IMR-90 (cell line): ENCODE measurements around the gene IWS1. TPM values are rescaled to one million over a fixed set of nuclear protein-coding genes. Genes with fewer than 3 reads are reported as not detected.

Experiments
- ATAC-seq: fragments of 200-7000 bp; cut with Tn5 transposase; 2 replicates; pipeline ENCODE4 v1.9.1; 2020; ENCODE audit warnings: low read depth, mild to moderate bottlenecking, moderate library complexity
- BruUV-seq: library from RNA; stranded (reverse); fragments of 400-500 nt; replicated peaks from 2 replicates; lab custom pipeline; 2021; lab: Mats Ljungman, UMichigan
- CTCF ChIA-PET: fragments of 300-600 bp; formaldehyde crosslinking; extraction: SDS; loops from one replicate; lab custom pipeline; 2021; ENCODE audit warnings: antibody characterized with exemption; lab: Yijun Ruan, JAX
- POLR2A ChIA-PET: fragments of 300-600 bp; sonication (Branson Sonifier 250); formaldehyde crosslinking; loops from one replicate; lab custom pipeline; 2022; ENCODE audit warnings: antibody characterized with exemption; ENCODE audit not compliant: unreplicated experiment; lab: Charles Lee
- DNase-seq: peaks from one replicate; pipeline ENCODE4 v3.0.0; 2013
- H2AFZ ChIP-seq: replicated peaks from 2 replicates; pipeline ENCODE3; 2013; ENCODE audit warnings: low read length, mild to moderate bottlenecking; ENCODE audit not compliant: poor library complexity
- H2AK5ac ChIP-seq: 2 replicates; pipeline ENCODE4 v1.6.1; 2013; ENCODE audit warnings: low read depth, low read length, inconsistent platforms
- H2AK9ac ChIP-seq: replicated peaks from 2 replicates; pipeline ENCODE3; 2013; ENCODE audit warnings: mild to moderate bottlenecking, low read depth, low read length, moderate library complexity; ENCODE audit not compliant: poor library complexity
- H2BK120ac ChIP-seq: 2 replicates; pipeline ENCODE4 v1.6.1; 2013; ENCODE audit warnings: low read depth, low read length, inconsistent platforms
- H2BK15ac ChIP-seq: 3 replicates; pipeline ENCODE4 v1.6.1; 2013; ENCODE audit warnings: low read depth, low read length, inconsistent platforms
- H2BK20ac ChIP-seq: 2 replicates; pipeline ENCODE4 v1.6.1; 2013; ENCODE audit warnings: low read depth, mild to moderate bottlenecking, inconsistent platforms, low read length, moderate library complexity
- H2BK5ac ChIP-seq: 2 replicates; pipeline ENCODE4 v1.6.1; 2013; ENCODE audit warnings: mild to moderate bottlenecking, low read depth, low read length, inconsistent platforms; ENCODE audit not compliant: poor library complexity, severe bottlenecking
- H3K14ac ChIP-seq: replicated peaks from 2 replicates; pipeline ENCODE4 v1.6.1; 2013; ENCODE audit warnings: low read depth, low read length, inconsistent platforms
- H3K18ac ChIP-seq: 2 replicates; pipeline ENCODE4 v1.6.1; 2013; ENCODE audit warnings: low read depth, low read length, control low read depth
- H3K23ac ChIP-seq: 2 replicates; pipeline ENCODE4 v1.6.1; 2013; ENCODE audit warnings: low read depth, low read length, inconsistent platforms
- H3K27ac ChIP-seq: 2 replicates; pipeline ENCODE4 v1.5.1; 2013; ENCODE audit warnings: mild to moderate bottlenecking, control low read depth, low read length; ENCODE audit not compliant: insufficient read depth
- H3K27me3 ChIP-seq: 2 replicates; pipeline ENCODE4 v1.6.1; 2013; ENCODE audit warnings: low read length; ENCODE audit not compliant: control insufficient read depth, insufficient read depth
- H3K36me3 ChIP-seq: 2 replicates; pipeline ENCODE4 v1.6.1; 2013; ENCODE audit warnings: low read length, mixed read lengths; ENCODE audit not compliant: control insufficient read depth, insufficient read depth
- H3K4ac ChIP-seq: 2 replicates; pipeline ENCODE4 v1.6.1; 2013; ENCODE audit warnings: low read depth, low read length, inconsistent platforms
- H3K4me1 ChIP-seq: 2 replicates; pipeline ENCODE4 v1.6.1; 2013; ENCODE audit warnings: low read length, mixed read lengths; ENCODE audit not compliant: control insufficient read depth, insufficient read depth
- H3K4me2 ChIP-seq: 2 replicates; pipeline ENCODE4 v1.6.1; 2013; ENCODE audit warnings: low read depth, mild to moderate bottlenecking, control low read depth, low read length, moderate library complexity
- H3K4me3 ChIP-seq: 2 replicates; pipeline ENCODE4 v1.5.1; 2013; ENCODE audit warnings: low read depth, mild to moderate bottlenecking, control low read depth, low read length, moderate library complexity; ENCODE audit not compliant: insufficient read depth
- H3K56ac ChIP-seq: 2 replicates; pipeline ENCODE4 v1.6.1; 2013; ENCODE audit warnings: low read length, inconsistent platforms; ENCODE audit not compliant: insufficient read depth; ENCODE audit errors: extremely low read depth
- H3K79me1 ChIP-seq, 2 experiments: 2 replicates each; pipeline ENCODE4 v1.6.1; 2013; ENCODE audit warnings: low read length in 2 of 2, inconsistent platforms in 1 of 2, low read depth in 1 of 2
- H3K9ac ChIP-seq: 2 replicates; pipeline ENCODE4 v1.6.1; 2013; ENCODE audit warnings: low read depth, low read length, control low read depth
- H3K9me1 ChIP-seq: 2 replicates; pipeline ENCODE4 v1.6.1; 2013; ENCODE audit warnings: low read length, inconsistent platforms; ENCODE audit not compliant: insufficient read depth
- H3K9me3 ChIP-seq: 2 replicates; pipeline ENCODE4 v1.6.1; 2013; ENCODE audit warnings: low read length; ENCODE audit not compliant: control insufficient read depth, insufficient read depth
- H4K20me1 ChIP-seq: 2 replicates; pipeline ENCODE4 v1.6.1; 2013; ENCODE audit warnings: low read length, inconsistent platforms; ENCODE audit not compliant: insufficient read depth
- H4K5ac ChIP-seq: 2 replicates; pipeline ENCODE4 v1.6.1; 2013; ENCODE audit warnings: mild to moderate bottlenecking, low read depth, low read length, control low read depth
- H4K8ac ChIP-seq, 2 experiments: 2 replicates each; pipeline ENCODE4 v1.6.1; 2013; ENCODE audit warnings: low read depth in 2 of 2, low read length in 2 of 2, control low read depth in 1 of 2, inconsistent platforms in 1 of 2
- H4K91ac ChIP-seq: 2 replicates; pipeline ENCODE4 v1.6.1; 2013; ENCODE audit warnings: low read depth, low read length, inconsistent platforms; ENCODE audit not compliant: insufficient read depth
- FOS ChIP-seq: fragments of 150-350 bp; IDR thresholded peaks from 2 replicates; pipeline ENCODE4 v1.6.1; 2016; ENCODE audit warnings: low read depth, low read length
- RFX5 ChIP-seq: IDR thresholded peaks from 2 replicates; pipeline ENCODE4 v1.8.0; 2012; ENCODE audit warnings: low read depth, mild to moderate bottlenecking, low read length, moderate library complexity
- SMC3 ChIP-seq: fragments of 150-350 bp; IDR thresholded peaks from 2 replicates; pipeline ENCODE4 v1.6.1; 2016; ENCODE audit warnings: low read depth, mild to moderate bottlenecking, antibody characterized with exemption, low read length, moderate library complexity
- WGBS, 2 experiments: methylation state at CpG; one replicate each; pipeline versions ENCODE4 v1.1.5 to v1.1.7; 2013; ENCODE audit warnings: missing lambda C conversion rate in 2 of 2; ENCODE audit not compliant: insufficient read length in 1 of 2; ENCODE audit errors: extremely low coverage in 2 of 2; 5-methylcytosine and 5-hydroxymethylcytosine counted together
- dilution Hi-C: fragments of 300-500 bp; cut with HindIII; formaldehyde crosslinking; loops from one replicate; pipeline ENCODE4 v1.14.3; 2018; ENCODE audit warnings: low sequenced_read_pairs; ENCODE audit not compliant: unreplicated experiment
- in situ Hi-C: fragments of 300-500 bp; cut with MboI; formaldehyde crosslinking; loops from 3 replicates; pipeline ENCODE4 v1.14.3; 2019; ENCODE audit warnings: low sequenced_read_pairs, inconsistent platforms, mixed read lengths
- intact Hi-C: fragments of 100-400 bp; cut with micrococcal nuclease; formaldehyde crosslinking; loops from 2 replicates; pipeline ENCODE4 v1.10.0; 2022
- polyA plus RNA-seq, 3 experiments: library from polyadenylated mRNA; depleted of rRNA; stranded (reverse); fragments of >200 nt; gene quantifications; 2 replicates each; pipeline ENCODE4 v1.2.3, GENCODE V29; 2012; ENCODE audit warnings: low replicate concordance in 1 of 3
- total RNA-seq: library from RNA; depleted of rRNA; stranded (reverse); fragments of >200 nt; gene quantifications from 2 replicates; pipeline ENCODE4 v1.2.3, GENCODE V29; 2012

Gene IWS1
- total and polyA plus RNA-seq, 2 of the 4 experiments (the other 2 are of a cell fraction), result 31.5 to 52.5 TPM

DNA sequence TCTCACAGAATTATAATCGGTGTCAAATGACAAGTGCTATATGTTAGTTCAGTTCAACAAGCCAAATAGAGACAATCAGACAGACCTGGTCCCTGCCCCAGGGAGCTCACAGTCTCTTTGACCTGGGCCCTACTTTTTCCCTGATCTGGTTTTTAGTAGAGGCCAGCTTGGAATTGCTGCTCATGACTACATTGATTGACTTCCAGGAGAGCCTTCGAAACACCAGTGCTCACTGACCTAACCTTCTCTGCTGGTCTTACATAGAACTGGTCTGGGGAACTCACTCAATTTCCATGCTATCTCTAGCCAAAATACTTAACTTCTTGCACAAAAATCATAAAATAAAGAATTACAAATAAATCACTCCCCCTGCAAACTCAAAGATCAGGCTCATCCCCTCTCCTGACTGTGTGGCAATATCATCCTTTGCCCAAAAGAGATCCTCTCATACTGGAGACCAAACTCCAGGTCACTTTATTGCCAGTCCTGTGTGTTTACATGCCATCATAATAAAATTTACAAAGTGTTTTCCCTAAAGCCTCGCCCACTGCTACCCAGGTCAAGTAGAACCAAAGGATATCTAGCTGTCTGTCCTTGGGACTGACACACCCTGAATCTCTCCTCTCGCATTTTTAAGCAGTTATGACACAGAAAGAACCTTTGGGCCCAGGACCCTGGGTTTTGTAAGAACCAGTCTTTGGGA is 54.9 kb downstream of the IWS1 start:
- DNase-seq (no peak), ATAC-seq (no peak; the same call in 1 of the 2 replicates)
- no peak overlapping the region for H3K14ac ChIP-seq
- H4K8ac ChIP-seq, result no peak overlapping the region
- 100% methylated on average over 2 of the region's 4 CpGs; no CpG with 5 or more reads in 1 of the 2 experiments for WGBS, 2 experiments
- no peaks in the 10 kb centered on the region for H3K27me3 ChIP-seq
- in situ Hi-C loops, result no loop called here
- no peak overlapping the region for H2AFZ ChIP-seq
- H2BK20ac ChIP-seq, result no peak overlapping the region
- no peak overlapping the region for H3K27ac ChIP-seq
- H3K9me1 ChIP-seq, result peaks cover 4% of the 10 kb centered on the region; the same call in 1 of the 2 replicates
- H2BK5ac ChIP-seq, result no peak overlapping the region
- no peak overlapping the region for H2AK9ac ChIP-seq
- H4K20me1 ChIP-seq, result no peaks in the 10 kb centered on the region
- H2BK15ac ChIP-seq, result no peak overlapping the region
- H3K56ac ChIP-seq, result no peak overlapping the region
- H3K4ac ChIP-seq, result no peak overlapping the region
- H3K4me2 ChIP-seq, result no peak overlapping the region
- TF ChIP-seq RFX5 (no peak), SMC3 (no peak), FOS (no peak)
- dilution Hi-C loops, result no loop called here
- H3K23ac ChIP-seq, result no peak overlapping the region
- H3K18ac ChIP-seq, result no peak overlapping the region
- POLR2A ChIA-PET, result no interaction called here
- H3K9me3 ChIP-seq, result no peaks in the 10 kb centered on the region
- no TSS peak for BruUV-seq
- intact Hi-C loops, result loop anchor here (10.0 kb wide), 2 partner anchors 87 to 407 kb away; partner anchors contain the start of gene MAP3K2
- CTCF ChIA-PET, result interaction anchor here (1.2 kb wide), 1 partner anchor 13 kb away, joined by 3 read pairs; no protein-coding TSS in a partner anchor
- H3K36me3 ChIP-seq, result peaks cover 3% of the 10 kb centered on the region
- no peak overlapping the region for H2AK5ac ChIP-seq
- H4K5ac ChIP-seq, result no peak overlapping the region
- H2BK120ac ChIP-seq, result no peak overlapping the region
- H3K79me1 ChIP-seq, result 0 out of 4 replicates have a peak, but pooled peaks cover 0 to under 1% of the 10 kb centered on the region in 2 experiments
- no peak overlapping the region for H3K4me3 ChIP-seq
- H4K91ac ChIP-seq, result no peak overlapping the region
- H3K4me1 ChIP-seq, result 0 out of 2 replicates have a peak, but pooled peaks cover 1% of the 10 kb centered on the region
- H3K9ac ChIP-seq, result no peak overlapping the region
